Kidney (tissue), 14 donors: ENCODE results near the gene SEC22A. TPM values are rescaled to one million over a fixed set of nuclear protein-coding genes. Genes with fewer than 3 reads are reported as not detected.
A peak's percentile ranks its signal among the peaks of the same experiment; 100 is the strongest.

ENCODE experiments used
- DNase-seq, 5 donors: peaks; one replicate each; pipeline ENCODE4 v3.0.0-alpha.2; 2013 to 2020
- FAIRE-seq: peaks from 2 replicates; lab custom pipeline; 2012; peaks lifted over from hg19 to GRCh38; lab: Jason Lieb, UNC
- H3K27ac ChIP-seq, 2 donors: one replicate each; pipeline ENCODE4 v1.7.0; 2013; ENCODE audit warnings: low read depth in 2 of 2, low read length in 2 of 2, inconsistent platforms in 1 of 2
- H3K27me3 ChIP-seq: one replicate; pipeline ENCODE4 v1.7.1; 2013; ENCODE audit warnings: low read length, inconsistent platforms; ENCODE audit not compliant: control insufficient read depth, insufficient read depth
- H3K36me3 ChIP-seq, 3 donors: one replicate each; pipeline versions ENCODE4 v1.7.0 to v1.7.1; 2013; ENCODE audit warnings: low read length in 3 of 3, control low read depth in 1 of 3, inconsistent platforms in 1 of 3; ENCODE audit not compliant: insufficient read depth in 3 of 3, control insufficient read depth in 2 of 3
- H3K4me1 ChIP-seq, 3 donors: one replicate each; pipeline versions ENCODE4 v1.7.0 to v1.7.1; 2013; ENCODE audit warnings: low read length in 3 of 3, inconsistent platforms in 1 of 3, low read depth in 1 of 3; ENCODE audit not compliant: control insufficient read depth in 2 of 3, insufficient read depth in 2 of 3
- H3K4me3 ChIP-seq, 3 donors: one replicate each; pipeline versions ENCODE4 v1.7.0 to v1.8.1; 2013; ENCODE audit warnings: low read length in 3 of 3, control low read depth in 1 of 3, inconsistent platforms in 1 of 3
- H3K9ac ChIP-seq, 3 donors: one replicate each; pipeline versions ENCODE4 v1.7.0 to v1.7.1; 2013; ENCODE audit warnings: low read length in 3 of 3, control low read depth in 1 of 3, inconsistent platforms in 1 of 3
- H3K9me3 ChIP-seq, 3 donors: one replicate each; pipeline versions ENCODE4 v1.7.0 to v1.7.1; 2013; ENCODE audit warnings: low read length in 3 of 3, control low read depth in 1 of 3, inconsistent platforms in 1 of 3; ENCODE audit not compliant: control insufficient read depth in 2 of 3, insufficient read depth in 1 of 3
- intact Hi-C: fragments of 100-400 bp; cut with DNase I; formaldehyde crosslinking; loops from one replicate; pipeline ENCODE4 v1.11.1; 2022
- polyA plus RNA-seq: library from polyadenylated mRNA; stranded (reverse); fragments of 350-450 nt; fragmentation: Illumina TruSeq; extraction: RNeasy Lipid Tissue Mini Kit (QIAGEN cat#74804); gene quantifications from one replicate; pipeline ENCODE4 v1.2.3, GENCODE V29; 2014; ENCODE audit warnings: low read depth, low replicate concordance; ENCODE audit not compliant: insufficient read depth
- total RNA-seq: library from RNA; stranded (reverse); fragmentation: NEBNext Ultra II Directional; extraction: Animal tissue kit (Norgen Biotek cat#: 25700); gene quantifications from one replicate; pipeline ENCODE4 v1.2.1, GENCODE V29; 2021
- TF ChIP-seq, protein P1 (sequence below): IDR thresholded peaks from 3 replicates; pipeline ENCODE4 v1.5.1; 2012; ENCODE audit warnings: mild to moderate bottlenecking, moderate library complexity, borderline replicate concordance; ENCODE audit not compliant: insufficient read depth; ENCODE audit errors: extremely low read depth
- donor health status: control.
- donor health status: control.
- donor health status: control.
- donor health status: control.
- donor health status: control.
- donor health status: DM: yes; HTN: yes; CAD: no.
- donor health status: Normal renal cell carcinoma (clear cell type).

The SEC22A gene
- total and polyA plus RNA-seq, 2 donors from 2014 or later, result 14.8 to 18.6 TPM

DNA sequence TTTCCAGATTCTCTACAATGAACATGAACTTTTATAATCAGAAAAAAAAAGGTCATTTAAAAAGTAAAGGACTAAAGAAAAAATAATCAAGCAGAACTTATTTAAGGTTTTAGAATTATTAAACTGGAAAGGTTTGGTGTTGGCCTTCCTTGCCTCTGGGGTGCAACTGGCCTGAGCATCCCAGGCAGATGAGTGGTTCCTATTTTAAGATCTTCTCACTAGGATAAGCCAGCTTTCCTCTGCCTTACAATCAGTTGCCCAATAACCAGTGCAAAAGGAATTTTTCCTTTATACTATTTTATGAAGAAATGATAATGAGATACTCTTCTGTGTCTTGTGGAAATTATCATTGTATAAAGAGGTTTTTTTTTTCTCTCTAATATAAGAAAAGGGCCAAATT lies 56.6 kb downstream of the SEC22A start:
- DNase-seq (no peak), FAIRE-seq (no peak)
- H3K9ac ChIP-seq, result no peak overlapping the region
- H3K36me3 ChIP-seq, result no peaks in the 10 kb centered on the region
- H3K9me3 ChIP-seq, result no peaks in the 10 kb centered on the region
- no peaks in the 10 kb centered on the region for H3K27me3 ChIP-seq
- H3K4me3 ChIP-seq, result no peak overlapping the region
- no peaks in the 10 kb centered on the region for H3K4me1 ChIP-seq
- intact Hi-C loops, result no loop called here
- TF ChIP-seq, protein P1, sequence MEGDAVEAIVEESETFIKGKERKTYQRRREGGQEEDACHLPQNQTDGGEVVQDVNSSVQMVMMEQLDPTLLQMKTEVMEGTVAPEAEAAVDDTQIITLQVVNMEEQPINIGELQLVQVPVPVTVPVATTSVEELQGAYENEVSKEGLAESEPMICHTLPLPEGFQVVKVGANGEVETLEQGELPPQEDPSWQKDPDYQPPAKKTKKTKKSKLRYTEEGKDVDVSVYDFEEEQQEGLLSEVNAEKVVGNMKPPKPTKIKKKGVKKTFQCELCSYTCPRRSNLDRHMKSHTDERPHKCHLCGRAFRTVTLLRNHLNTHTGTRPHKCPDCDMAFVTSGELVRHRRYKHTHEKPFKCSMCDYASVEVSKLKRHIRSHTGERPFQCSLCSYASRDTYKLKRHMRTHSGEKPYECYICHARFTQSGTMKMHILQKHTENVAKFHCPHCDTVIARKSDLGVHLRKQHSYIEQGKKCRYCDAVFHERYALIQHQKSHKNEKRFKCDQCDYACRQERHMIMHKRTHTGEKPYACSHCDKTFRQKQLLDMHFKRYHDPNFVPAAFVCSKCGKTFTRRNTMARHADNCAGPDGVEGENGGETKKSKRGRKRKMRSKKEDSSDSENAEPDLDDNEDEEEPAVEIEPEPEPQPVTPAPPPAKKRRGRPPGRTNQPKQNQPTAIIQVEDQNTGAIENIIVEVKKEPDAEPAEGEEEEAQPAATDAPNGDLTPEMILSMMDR, result no peak
- no peak overlapping the region for H3K27ac ChIP-seq

- FAIRE-seq (peak; percentile 86), DNase-seq (peak in 2 of 5 donors; percentile 75 to 81)
- Histone ChIP-seq H3K36me3 (no peaks in the 10 kb centered on the region), H3K27me3 (no peaks in the 10 kb centered on the region), H3K9me3 (no peaks in the 10 kb centered on the region), H3K27ac (no peak overlapping the region), H3K4me1 (no peaks in the 10 kb centered on the region), H3K9ac (no peak overlapping the region), H3K4me3 (no peak overlapping the region)
- intact Hi-C loops, result no loop called here
- TF ChIP-seq, protein P1, result peak; percentile 34
Observed at GRCh38 chr3:123258811-123259420, 57.2 kb downstream of the SEC22A start.

GRCh38 chr3:123261666-123262065 lies 59.9 kb downstream of the SEC22A start:
- no peak overlapping the region for H3K27ac ChIP-seq
- no peak for DNase-seq
- TF ChIP-seq, protein P1, result no peak
- H3K36me3 ChIP-seq, result no peaks in the 10 kb centered on the region
- intact Hi-C loops, result no loop called here
- H3K4me3 ChIP-seq, result no peak overlapping the region
- no peak overlapping the region for H3K9ac ChIP-seq
- H3K4me1 ChIP-seq, result no peaks in the 10 kb centered on the region
- no peaks in the 10 kb centered on the region for H3K9me3 ChIP-seq
- H3K27me3 ChIP-seq, result no peaks in the 10 kb centered on the region
- no peak for FAIRE-seq

GRCh38 chr3:123262226-123262625 lies 60.5 kb downstream of the SEC22A start:
- intact Hi-C loops, result no loop called here
- Histone ChIP-seq H3K9me3 (no peaks in the 10 kb centered on the region), H3K27ac (no peak overlapping the region), H3K27me3 (no peaks in the 10 kb centered on the region), H3K4me3 (no peak overlapping the region), H3K36me3 (no peaks in the 10 kb centered on the region), H3K4me1 (no peaks in the 10 kb centered on the region), H3K9ac (no peak overlapping the region)
- FAIRE-seq (no peak), DNase-seq (no peak)
- TF ChIP-seq, protein P1, result no peak
